HL-60/S4 treated with retinoic acid at 250 ng/mL for 4 days and 3 days (cell line): ENCODE results near the gene COPB1.

Source experiments
- in situ Hi-C: fragments of 300-500 bp; cut with MboI; formaldehyde crosslinking; loops from 2 replicates; pipeline ENCODE4 v1.7.0; 2022; ENCODE audit warnings: low sequenced_read_pairs

The COPB1 gene

GRCh38 chr11:14518820-14519219, 19.2 kb upstream of the COPB1 start:
- in situ Hi-C loops, result no loop called here

- in situ Hi-C loops, result no loop called here
Observed at GRCh38 chr11:14513800-14514199, 14.2 kb upstream of the COPB1 start.

GRCh38 chr11:14506532-14506931, 6.9 kb upstream of the COPB1 start:
- in situ Hi-C loops, result no loop called here

- in situ Hi-C loops, result no loop called here
Observed at GRCh38 chr11:14503023-14503422, 3.4 kb upstream of the COPB1 start.

- in situ Hi-C loops, result no loop called here
Observed at GRCh38 chr11:14502039-14502438, 2.4 kb upstream of the COPB1 start.

GRCh38 chr11:14500181-14500651, 605 bp upstream of the COPB1 start:
- in situ Hi-C loops, result no loop called here

- in situ Hi-C loops, result no loop called here
Observed at GRCh38 chr11:14499178-14499559, 442 bp downstream of the COPB1 start.

GRCh38 chr11:14480716-14481115, 18.9 kb downstream of the COPB1 start:
- in situ Hi-C loops, result no loop called here

- in situ Hi-C loops, result no loop called here
Observed at GRCh38 chr11:14471127-14471526, 28.5 kb downstream of the COPB1 start.

GRCh38 chr11:14463623-14464022, 36.0 kb downstream of the COPB1 start:
- in situ Hi-C loops, result no loop called here

GRCh38 chr11:14460147-14460546, 39.5 kb downstream of the COPB1 start:
- in situ Hi-C loops, result no loop called here

GRCh38 chr11:14458377-14458776, 41.2 kb downstream of the COPB1 start:
- in situ Hi-C loops, result no loop called here

GRCh38 chr11:14455648-14456430, 43.8 kb downstream of the COPB1 start:
- in situ Hi-C loops, result no loop called here

GRCh38 chr11:14454861-14455632, 44.6 kb downstream of the COPB1 start:
- in situ Hi-C loops, result no loop called here

GRCh38 chr11:14451825-14452224, 47.8 kb downstream of the COPB1 start:
- in situ Hi-C loops, result no loop called here

GRCh38 chr11:14449302-14449714, 50.3 kb downstream of the COPB1 start:
- in situ Hi-C loops, result no loop called here

GRCh38 chr11:14448240-14448639, 51.4 kb downstream of the COPB1 start:
- in situ Hi-C loops, result no loop called here

GRCh38 chr11:14446701-14447169, 52.9 kb downstream of the COPB1 start:
- in situ Hi-C loops, result no loop called here

- in situ Hi-C loops, result no loop called here
Observed at GRCh38 chr11:14445542-14446530, 53.8 kb downstream of the COPB1 start.

GRCh38 chr11:14444441-14445189, 55.0 kb downstream of the COPB1 start:
- in situ Hi-C loops, result no loop called here
